Measurements from ENCODE around the gene XPO6. TPM values are rescaled to one million over a fixed set of nuclear protein-coding genes. Genes with fewer than 3 reads are reported as not detected.

Gene XPO6
- total and polyA plus RNA-seq, 4 donors, result 52.9 to 172 (median 126) TPM

GRCh38 chr16:28208824-28209223 is 2.9 kb downstream of the XPO6 start:
- Histone ChIP-seq H3K27ac (ENCODE audit: low read depth in 1 of 2, low read length in 1 of 2) (no peak overlapping the region), H3K27me3 (ENCODE audit: control insufficient read depth in 3 of 3, insufficient read depth in 3 of 3, low read length in 2 of 3) (no peaks in the 10 kb centered on the region), H3K9me3 (ENCODE audit: control insufficient read depth in 4 of 4, insufficient read depth in 3 of 4, low read length in 3 of 4) (no peaks in the 10 kb centered on the region), H3K36me3 (ENCODE audit: control insufficient read depth in 4 of 4, insufficient read depth in 4 of 4, low read length in 4 of 4) (peaks cover 6 to 20% (median 13%) of the 10 kb centered on the region in 4 donors), H3K4me3 (no peak overlapping the region), H3K9ac (ENCODE audit: insufficient read depth in 1 of 2, low read length in 2 of 2) (no peak overlapping the region), H3K4me1 (ENCODE audit: control insufficient read depth in 5 of 5, insufficient read depth in 5 of 5, low read length in 5 of 5) (peaks cover 5 to 11% (median 7%) of the 10 kb centered on the region in 5 donors)
- no peak for TF ChIP-seq CTCF (IDR thresholded peaks at IDR 0.05; ENCODE audit: control extremely low read depth, extremely low read depth)
- no peak for DNase-seq
- ATAC-seq (ENCODE audit: insufficient read depth, low FRiP score), result no peak
- WGBS, 2 donors, result 82 to 87% methylated on average over 4 of the region's 4 CpGs

DNA sequence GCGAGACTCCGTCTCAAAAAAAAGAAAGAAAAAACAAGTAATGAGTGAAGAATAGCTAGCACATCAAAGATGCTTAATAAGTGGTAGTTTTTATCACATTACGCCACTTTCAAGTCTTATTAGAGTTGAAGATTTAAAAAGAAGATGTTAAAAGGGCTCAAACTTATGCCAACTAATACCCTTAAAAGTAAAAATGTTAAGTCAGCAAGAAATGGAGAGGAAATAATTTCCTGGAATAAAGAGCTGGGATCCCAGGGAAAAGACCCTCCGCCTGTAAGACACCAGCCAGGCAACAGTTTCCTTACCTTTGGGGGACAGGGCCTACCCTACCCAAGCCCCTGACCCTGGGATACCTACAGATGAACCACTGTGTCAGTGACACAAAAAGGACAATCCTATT is 3.6 kb downstream of the XPO6 start:
- Histone ChIP-seq H3K27me3 (ENCODE audit: control insufficient read depth in 3 of 3, insufficient read depth in 3 of 3, low read length in 2 of 3) (no peaks in the 10 kb centered on the region), H3K36me3 (ENCODE audit: control insufficient read depth in 4 of 4, insufficient read depth in 4 of 4, low read length in 4 of 4) (peaks cover 12 to 23% (median 13%) of the 10 kb centered on the region in 4 donors), H3K4me1 (ENCODE audit: control insufficient read depth in 5 of 5, insufficient read depth in 5 of 5, low read length in 5 of 5) (peaks cover 5 to 11% (median 7%) of the 10 kb centered on the region in 5 donors), H3K4me3 (no peak overlapping the region), H3K9ac (ENCODE audit: insufficient read depth in 1 of 2, low read length in 2 of 2) (no peak overlapping the region), H3K27ac (ENCODE audit: low read depth in 1 of 2, low read length in 1 of 2) (no peak overlapping the region), H3K9me3 (ENCODE audit: control insufficient read depth in 4 of 4, insufficient read depth in 3 of 4, low read length in 3 of 4) (no peaks in the 10 kb centered on the region)
- TF ChIP-seq CTCF (IDR thresholded peaks at IDR 0.05; ENCODE audit: control extremely low read depth, extremely low read depth), result no peak
- no peak for ATAC-seq (ENCODE audit: insufficient read depth, low FRiP score)
- 97 to 100% methylated on average over 4 of the region's 4 CpGs for WGBS, 2 donors
- DNase-seq, result no peak

DNA sequence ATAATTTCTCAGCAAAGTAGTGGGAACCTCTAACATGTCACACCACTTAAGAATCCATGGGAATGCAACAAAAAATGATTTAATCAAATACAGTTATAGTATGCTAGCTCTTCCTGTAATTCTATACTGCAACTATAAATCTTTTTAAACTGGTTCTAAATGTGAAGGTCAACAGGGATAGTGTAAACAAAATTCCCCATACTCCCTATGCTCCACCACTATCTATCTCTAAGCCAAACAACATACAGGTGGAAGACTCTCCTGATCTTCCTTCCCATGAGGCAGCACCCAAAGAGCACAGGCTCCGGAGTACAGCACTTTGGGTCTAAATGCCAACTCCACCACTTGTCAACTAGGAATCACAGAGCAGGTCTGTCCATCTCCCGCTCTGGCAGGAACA is 4.4 kb downstream of the XPO6 start:
- no peak for TF ChIP-seq CTCF (IDR thresholded peaks at IDR 0.05; ENCODE audit: control extremely low read depth, extremely low read depth)
- DNase-seq (no peak), ATAC-seq (ENCODE audit: insufficient read depth, low FRiP score) (no peak)
- Histone ChIP-seq H3K4me1 (ENCODE audit: control insufficient read depth in 5 of 5, insufficient read depth in 5 of 5, low read length in 5 of 5) (peaks cover 5 to 11% (median 6%) of the 10 kb centered on the region in 5 donors), H3K27ac (ENCODE audit: low read depth in 1 of 2, low read length in 1 of 2) (no peak overlapping the region), H3K9ac (ENCODE audit: insufficient read depth in 1 of 2, low read length in 2 of 2) (no peak overlapping the region), H3K9me3 (ENCODE audit: control insufficient read depth in 4 of 4, insufficient read depth in 3 of 4, low read length in 3 of 4) (no peaks in the 10 kb centered on the region), H3K27me3 (ENCODE audit: control insufficient read depth in 3 of 3, insufficient read depth in 3 of 3, low read length in 2 of 3) (no peaks in the 10 kb centered on the region), H3K4me3 (no peak overlapping the region), H3K36me3 (ENCODE audit: control insufficient read depth in 4 of 4, insufficient read depth in 4 of 4, low read length in 4 of 4) (peaks cover 15 to 29% (median 16%) of the 10 kb centered on the region in 4 donors)
- 91 to 98% methylated on average over 2 of the region's 2 CpGs for WGBS, 2 donors

GRCh38 chr16:28205974-28206373 is 5.8 kb downstream of the XPO6 start:
- H3K4me3 ChIP-seq, result no peak overlapping the region
- WGBS, 2 donors, result 97 to 98% methylated on average over 4 of the region's 4 CpGs
- ATAC-seq (ENCODE audit: insufficient read depth, low FRiP score), result no peak

More at GRCh38 chr16:28205974-28206373, 5.8 kb downstream of the XPO6 start:
- Histone ChIP-seq H3K9ac (ENCODE audit: insufficient read depth in 1 of 2, low read length in 2 of 2) (no peak overlapping the region), H3K9me3 (ENCODE audit: control insufficient read depth in 4 of 4, insufficient read depth in 3 of 4, low read length in 3 of 4) (no peaks in the 10 kb centered on the region), H3K27me3 (ENCODE audit: control insufficient read depth in 3 of 3, insufficient read depth in 3 of 3, low read length in 2 of 3) (no peaks in the 10 kb centered on the region), H3K27ac (ENCODE audit: low read depth in 1 of 2, low read length in 1 of 2) (no peak overlapping the region), H3K36me3 (ENCODE audit: control insufficient read depth in 4 of 4, insufficient read depth in 4 of 4, low read length in 4 of 4) (peaks cover 15 to 30% (median 20%) of the 10 kb centered on the region in 4 donors), H3K4me1 (ENCODE audit: control insufficient read depth in 5 of 5, insufficient read depth in 5 of 5, low read length in 5 of 5) (peaks cover 4 to 11% (median 6%) of the 10 kb centered on the region in 5 donors)
- DNase-seq, result no peak
- TF ChIP-seq CTCF (IDR thresholded peaks at IDR 0.05; ENCODE audit: control extremely low read depth, extremely low read depth), result no peak
